ENCODE results near the gene VEZT.

GRCh38 chr12:95218150-95219133, 835 bp downstream of the VEZT start:
- TF ChIP-seq, protein P1, sequence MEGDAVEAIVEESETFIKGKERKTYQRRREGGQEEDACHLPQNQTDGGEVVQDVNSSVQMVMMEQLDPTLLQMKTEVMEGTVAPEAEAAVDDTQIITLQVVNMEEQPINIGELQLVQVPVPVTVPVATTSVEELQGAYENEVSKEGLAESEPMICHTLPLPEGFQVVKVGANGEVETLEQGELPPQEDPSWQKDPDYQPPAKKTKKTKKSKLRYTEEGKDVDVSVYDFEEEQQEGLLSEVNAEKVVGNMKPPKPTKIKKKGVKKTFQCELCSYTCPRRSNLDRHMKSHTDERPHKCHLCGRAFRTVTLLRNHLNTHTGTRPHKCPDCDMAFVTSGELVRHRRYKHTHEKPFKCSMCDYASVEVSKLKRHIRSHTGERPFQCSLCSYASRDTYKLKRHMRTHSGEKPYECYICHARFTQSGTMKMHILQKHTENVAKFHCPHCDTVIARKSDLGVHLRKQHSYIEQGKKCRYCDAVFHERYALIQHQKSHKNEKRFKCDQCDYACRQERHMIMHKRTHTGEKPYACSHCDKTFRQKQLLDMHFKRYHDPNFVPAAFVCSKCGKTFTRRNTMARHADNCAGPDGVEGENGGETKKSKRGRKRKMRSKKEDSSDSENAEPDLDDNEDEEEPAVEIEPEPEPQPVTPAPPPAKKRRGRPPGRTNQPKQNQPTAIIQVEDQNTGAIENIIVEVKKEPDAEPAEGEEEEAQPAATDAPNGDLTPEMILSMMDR (IDR thresholded peaks at IDR 0.05), result no peak
- no peak for TF ChIP-seq EP300 (IDR thresholded peaks at IDR 0.05)
- no peak for TF ChIP-seq POLR2A (IDR thresholded peaks at IDR 0.05)
